Activated gamma-delta T cell treated with anti-CD3 and anti-CD28 coated beads, Interleukin-2, amount 50 U/mL, for 16 hours (primary cell): ENCODE data around the gene PCBP3.
"Not testable (repeated sequence)": the region's sequence is repeated elsewhere in the genome, so short reads cannot be mapped to it uniquely, and the experiment has no call there.

Experiments
- DNase-seq: peaks from one replicate; pipeline ENCODE4 v3.0.0-alpha.2; 2020; ENCODE audit warnings: low read depth

The PCBP3 gene

DNA sequence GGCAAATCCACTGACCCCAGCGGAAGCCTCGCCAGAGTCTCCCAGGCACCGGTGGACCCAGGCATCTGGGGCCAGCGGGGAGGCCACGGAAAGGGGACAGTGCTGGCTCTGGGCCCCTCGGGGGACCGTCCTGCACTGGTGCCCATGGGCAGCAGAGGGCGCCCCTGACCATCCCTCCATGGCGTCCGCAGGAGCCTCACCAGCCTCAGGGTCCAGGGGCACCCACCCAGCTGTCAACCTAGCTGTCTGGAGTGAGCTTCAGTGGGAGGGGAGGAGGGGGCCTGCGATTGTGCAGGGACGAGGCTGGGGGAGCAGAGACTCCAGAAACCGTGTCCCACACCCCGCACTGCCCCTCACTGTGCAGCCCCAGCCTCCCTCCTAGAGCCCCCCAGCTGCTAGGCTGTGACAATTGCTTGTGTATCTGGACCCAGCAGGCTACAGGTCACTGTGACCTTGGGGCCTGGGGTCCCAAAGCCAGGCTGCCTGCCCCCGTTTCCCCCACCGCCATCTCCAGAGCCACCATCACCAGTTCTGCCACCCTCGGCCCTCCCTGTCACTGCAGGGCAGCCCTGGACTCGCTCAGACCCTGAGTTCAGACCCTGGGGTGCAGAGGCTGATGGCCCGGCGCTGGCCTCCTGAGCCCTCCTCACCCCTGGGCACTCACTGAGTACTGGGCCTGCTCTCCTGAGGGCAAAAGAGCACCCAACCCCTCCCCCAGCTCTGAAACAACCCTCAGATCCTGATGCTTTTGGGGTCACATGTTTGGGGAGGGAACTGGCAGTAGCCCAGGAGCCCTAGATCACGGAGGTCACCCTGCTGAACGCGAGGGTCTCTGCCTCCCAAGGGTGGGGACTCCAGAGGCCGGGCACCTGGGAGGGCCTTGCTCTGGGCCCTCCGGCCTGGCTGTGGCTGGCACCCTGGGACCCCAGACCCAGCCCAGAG, 327.4 kb downstream of the PCBP3 start:
- peak; percentile 47 for DNase-seq

DNA sequence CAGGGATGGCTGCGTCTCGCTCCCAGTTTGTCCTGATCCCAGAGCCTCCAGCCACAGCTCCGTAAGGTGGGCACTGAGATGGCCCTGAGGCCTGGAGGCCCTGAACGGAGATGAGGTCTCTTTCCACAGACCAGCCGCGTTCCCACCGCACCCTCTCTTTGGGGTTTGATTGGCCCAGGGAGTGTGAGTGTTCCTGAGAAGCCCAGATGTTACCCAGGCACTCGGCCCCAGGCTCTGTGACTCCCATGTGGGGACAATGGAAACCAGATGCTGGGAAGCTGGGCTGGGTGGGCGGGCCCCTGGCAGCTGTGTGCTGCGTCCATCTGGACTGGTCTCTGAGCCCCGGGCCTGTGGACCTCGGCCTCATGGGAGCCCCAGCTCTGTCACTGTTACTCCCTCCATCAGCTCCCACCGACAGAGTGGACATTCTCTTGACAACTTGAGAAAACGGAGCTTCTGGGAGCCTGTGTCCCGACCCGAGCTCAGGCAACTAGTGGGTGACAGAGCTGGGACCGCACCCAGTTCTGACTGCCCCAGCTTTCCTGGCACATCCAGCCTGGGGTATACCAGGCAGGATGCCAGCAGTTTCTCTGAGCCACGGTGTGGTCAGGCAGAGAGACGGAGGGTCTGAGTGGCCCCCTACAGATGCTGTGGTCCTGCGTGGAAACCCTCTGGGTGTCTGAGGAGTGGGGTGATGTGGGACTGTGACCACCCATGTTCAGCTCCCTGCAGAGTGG, 328.3 kb downstream of the PCBP3 start:
- DNase-seq = no peak

DNA sequence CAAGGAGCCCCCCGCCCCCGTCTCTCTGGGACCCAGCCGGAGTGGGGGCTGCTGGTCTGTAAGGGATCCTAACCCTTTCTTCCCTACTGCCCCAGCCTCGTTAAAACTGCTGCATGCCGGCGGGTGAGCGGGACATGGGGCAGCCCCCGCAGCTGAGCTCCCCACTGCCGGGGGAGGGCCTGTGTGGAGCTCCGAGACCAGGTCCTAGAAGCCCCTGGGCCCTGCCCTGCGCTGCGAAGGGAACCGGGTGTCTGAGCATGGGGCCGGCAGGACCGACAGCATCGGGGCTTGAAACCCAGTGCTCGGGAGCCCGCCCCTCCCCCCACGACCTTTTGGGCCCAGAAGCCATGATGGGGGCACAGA, 328.8 kb downstream of the PCBP3 start:
- no peak for DNase-seq

DNA sequence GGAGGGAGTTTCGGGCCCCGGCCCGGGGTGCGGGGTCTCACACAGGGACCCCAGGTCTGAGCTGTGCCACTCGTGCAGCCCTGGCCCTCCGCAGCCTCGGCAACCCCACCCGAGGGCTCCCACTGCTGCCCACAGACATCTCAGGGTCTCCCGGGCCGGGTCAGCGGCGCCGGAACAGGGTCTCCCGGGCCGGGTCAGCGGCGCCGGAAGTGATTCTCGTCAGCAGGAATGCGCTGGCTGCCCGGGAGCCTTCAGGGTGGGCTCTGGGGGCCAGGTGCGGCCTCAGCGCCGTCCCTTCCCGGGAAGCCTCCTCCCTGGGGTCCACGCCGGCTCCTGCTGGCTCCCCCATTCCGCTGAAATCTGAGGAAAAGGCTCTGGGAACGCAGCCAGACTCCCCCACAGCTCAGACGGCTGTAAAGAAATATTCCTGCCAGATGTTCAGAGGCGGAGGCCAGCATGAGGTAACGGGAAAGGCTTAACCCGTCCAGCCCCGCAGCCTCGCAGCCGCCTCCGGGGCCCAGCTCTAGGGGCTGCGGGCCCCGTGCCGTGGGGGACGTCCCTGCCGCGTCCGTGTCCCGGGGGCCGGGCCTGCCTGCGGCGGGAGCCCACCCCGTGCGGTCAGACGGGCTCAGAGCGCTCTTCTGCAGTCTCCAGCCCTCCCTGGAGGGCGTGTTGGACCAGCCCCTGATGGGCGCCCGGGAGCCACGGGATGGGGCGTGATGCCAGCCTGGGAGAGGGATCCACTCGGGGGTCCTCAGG, 329.4 kb downstream of the PCBP3 start:
- no peak for DNase-seq

DNA sequence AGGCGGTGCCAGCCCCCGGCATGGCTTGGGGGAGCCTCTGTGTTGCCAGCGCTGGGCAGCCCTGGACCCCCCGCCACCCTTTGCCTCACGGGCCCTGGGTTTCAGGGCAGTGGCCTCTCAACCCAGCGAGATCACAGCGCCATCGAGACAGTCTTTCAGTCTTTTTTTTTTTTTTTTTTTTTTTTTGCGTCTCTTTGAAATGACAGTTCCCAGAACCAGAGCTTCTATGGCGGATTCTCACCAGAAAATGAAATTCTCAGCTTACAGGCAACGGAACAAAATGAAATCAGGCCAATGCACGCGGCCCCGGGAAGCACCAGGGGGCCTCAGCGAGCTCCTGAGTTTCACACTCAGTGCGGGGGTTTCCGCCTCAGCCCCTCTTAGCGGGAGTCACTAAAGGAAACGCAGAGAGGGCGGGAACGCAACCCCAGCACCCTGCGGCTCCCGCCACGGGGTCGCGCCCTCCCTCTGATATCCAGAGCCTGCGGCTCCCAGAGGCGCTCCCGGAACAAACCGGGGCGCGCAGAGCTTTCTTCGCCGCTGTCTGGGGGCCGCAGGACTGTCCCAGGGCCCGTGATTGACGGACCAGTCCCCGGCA, 330.0 kb downstream of the PCBP3 start:
- DNase-seq = peak; percentile 76

DNA sequence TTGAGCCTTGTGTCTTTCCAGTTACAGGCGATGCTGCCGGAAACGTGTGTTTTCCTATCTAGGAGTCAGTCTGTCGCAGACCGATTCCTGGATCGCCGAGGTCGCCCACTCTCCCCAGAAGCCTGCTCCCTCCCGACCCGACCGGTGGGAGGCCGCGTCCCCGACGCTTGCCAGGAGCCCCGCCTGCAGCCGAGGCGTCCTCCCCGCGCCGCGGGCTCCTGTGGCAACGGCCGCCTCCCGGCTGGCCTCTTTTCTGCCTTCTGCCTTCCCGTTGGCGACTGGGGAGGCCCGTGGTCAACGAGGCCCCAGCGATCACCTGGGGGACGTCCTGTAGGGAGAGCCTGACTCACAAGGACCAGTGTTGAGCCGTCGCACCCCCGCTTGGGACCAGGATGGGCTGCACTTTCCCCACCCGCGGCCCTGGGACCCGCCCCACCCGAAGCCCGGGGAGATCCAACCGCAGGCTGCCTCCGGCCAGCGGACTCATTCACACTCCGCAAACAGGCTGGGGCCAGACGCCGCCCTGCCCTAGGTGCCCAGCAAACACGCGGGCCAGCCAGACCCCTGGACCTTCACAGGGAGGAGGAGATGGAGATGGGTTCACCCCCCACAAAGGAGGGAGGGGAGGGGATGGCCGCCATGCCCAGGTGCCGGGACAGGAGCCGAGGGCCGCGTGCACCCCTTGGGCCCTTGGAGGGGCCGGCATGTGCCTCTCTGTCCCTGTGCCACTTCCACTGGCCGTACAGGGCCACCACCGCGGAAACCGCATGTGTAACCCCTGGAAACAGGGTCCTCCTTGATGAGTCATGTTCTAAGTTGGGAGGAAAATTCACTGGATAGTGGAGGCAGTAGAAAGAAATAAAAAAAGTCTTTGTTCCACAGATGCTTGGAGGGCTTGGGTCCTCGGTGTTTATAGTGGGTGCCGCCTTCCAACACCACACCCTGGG, 330.8 kb downstream of the PCBP3 start:
- no peak for DNase-seq

DNA sequence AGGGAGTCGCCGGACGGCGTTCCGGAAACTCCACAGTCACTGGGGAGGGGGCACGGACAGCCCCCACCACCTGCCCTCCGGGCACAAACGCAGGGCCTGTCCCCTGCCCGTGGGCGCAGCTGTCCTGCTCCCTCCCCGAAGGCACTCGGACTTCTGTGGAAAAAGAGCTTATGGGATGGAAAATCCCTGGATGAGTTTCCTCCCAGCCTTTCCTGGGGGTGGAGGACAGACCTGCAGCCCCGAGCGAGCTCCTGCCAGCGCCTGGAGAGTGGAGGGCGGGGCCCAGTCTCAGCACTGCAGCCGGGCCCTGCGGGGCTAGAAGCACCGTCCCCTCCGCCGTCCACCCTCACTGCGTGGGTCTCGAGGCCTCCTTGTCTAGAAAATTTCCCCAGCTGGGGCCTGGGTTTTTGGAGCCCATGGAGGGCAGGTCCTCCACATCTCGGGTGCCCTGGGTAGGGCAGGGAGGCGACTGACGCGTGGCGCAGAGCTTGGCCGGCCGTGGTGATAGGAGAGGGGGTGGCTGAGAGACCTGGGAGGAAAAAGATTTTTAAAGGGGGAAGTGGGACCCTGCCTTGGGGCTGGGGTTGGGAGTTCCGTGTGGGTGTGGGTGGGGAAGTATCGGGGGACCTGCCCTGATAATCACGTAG, 331.6 kb downstream of the PCBP3 start:
- no peak for DNase-seq

DNA sequence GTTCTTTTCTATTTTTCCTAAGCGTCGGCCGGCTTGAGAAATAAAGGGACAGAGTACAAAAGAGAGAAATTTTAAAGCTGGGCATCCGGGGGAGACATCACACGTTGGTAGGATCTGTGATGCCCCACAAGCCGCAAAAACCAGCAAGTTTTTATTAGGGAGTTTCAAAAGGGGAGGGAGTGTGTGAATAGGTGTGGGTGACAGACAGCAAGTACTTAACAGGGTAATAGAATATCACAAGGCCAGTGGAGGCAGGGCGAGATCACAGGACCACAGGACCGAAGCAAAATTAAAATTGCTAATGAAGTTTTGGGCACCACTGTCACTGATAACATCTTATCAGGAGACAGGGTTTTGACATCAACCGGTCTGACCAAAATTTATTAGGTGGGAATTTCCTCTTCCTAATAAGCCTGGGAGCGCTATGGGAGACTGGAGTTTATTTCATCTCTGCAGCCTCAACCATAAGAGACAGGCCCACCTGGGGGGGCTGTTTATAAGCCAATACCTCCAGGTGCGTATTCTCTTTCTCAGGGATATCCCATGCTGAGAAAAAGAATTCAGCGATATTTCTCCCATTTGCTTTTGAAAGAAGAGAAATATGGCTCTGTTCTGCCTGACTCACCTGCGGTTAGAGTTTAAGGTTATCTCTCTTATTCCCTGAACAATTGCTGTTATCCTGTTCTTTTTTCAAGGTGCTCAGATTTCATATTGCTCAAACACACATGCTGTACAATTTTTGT, 332.3 kb downstream of the PCBP3 start:
- not testable (repeated sequence) for DNase-seq

DNA sequence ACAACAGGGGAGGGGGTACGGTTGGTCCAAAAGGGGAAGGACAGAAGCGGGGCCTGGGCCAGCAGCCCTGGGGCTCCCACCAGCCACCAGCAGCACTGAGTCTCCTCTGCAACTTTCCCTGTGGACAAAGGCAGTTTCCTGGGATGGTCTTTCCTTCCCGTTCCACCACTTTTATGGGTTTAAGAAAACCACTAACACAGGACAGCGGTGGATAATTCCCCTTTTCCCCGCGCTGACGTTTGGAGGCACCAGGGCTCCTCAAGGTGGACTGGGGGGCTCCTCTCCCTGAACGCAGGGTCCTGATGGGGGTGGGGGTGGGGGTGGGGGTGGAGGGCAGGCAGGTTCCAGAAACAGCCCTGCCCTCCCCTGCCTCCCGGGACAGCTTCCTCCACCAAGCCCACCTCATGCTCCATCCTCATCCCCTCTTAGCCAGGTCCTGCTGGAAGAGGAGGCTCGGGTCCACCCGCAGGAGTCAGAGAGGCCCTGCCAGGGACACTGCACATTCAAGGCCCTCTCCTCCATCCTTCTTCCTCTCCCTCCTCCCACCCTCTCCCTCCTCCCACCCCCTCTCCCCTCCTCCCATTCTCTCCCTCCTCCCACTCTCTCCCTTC, 333.3 kb downstream of the PCBP3 start:
- no peak for DNase-seq

DNA sequence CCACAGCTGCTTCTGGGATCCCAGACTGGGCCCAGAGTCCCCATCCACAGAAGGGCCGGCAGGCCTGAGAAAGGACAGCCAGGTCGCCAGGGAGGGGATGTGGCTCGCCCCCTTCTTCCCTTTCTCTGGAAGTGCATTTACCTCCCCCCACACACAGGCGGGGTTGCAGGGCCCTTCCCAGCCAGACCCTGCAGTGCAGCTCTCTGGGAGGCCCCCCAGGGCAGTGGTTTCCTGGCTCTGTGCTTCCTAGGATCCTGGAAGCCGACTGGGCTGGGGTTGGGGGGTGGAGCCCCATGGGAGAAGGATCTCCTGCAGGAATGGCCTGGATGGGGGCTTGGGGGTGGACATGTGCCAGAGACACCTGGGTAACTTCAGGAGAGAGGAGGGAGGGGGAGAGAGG, 333.9 kb downstream of the PCBP3 start:
- DNase-seq = no peak

DNA sequence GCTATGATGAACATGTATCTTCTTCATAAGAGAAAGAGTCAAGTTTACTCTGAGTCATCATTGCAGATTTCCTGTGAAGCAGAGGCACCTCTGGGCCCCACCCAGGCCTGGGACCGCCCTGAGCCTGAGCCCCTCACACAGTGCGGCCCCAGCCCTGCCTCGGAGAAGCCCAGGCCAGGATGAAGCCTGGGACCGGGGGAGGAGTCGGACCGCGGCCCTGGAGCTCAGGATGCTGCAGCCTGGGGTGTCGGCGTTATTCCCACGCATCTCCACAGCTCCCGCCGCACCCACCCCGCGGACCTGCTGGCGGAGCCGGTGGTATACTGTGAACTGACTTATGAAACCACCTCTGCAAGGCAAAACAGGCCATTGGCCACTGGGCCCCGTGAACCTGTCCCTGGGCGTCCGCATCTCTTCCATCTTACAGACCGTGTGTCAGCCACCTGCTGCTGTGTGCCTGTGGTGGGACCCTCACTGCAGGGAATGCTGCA, 335.7 kb downstream of the PCBP3 start:
- DNase-seq = no peak

DNA sequence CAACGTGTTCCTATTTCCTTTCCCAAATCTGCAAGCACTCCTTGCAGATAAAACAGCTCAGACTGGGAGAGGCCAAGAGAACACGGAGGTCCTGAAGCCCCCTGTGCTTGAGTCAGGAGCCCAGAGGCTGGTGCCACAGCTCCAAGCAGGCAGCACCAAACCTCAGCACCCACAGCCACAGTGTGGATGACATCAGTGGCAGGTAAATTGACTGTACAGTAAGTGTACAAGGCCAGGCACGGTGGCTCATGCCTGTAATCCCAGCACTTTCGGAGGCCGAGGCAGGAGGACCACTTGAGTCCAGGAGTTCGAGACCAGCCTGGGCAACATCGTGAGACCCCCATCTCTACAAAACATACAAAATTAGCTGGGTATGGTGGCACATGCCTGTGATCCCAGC, 336.1 kb downstream of the PCBP3 start:
- no peak for DNase-seq

DNA sequence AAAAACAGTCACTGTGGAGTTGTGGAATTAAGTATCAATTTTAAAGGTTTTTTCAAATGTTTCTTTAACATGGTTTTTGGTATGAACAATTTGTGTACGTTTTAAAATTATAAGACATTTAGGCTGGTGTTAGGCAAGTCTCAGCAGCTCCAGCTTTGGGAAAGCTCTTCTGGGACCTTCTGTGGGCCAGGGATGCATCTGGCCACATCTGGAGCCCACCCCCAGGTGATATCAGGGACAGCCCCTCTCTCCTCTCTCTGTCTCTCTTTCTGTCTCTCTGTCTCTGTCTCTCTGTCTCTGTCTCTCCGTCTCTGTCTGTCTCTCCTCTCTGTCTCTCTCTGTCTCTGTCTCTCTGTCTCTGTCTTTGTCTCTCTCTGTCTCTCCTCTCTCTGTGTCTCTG, 336.7 kb downstream of the PCBP3 start:
- DNase-seq = no peak

DNA sequence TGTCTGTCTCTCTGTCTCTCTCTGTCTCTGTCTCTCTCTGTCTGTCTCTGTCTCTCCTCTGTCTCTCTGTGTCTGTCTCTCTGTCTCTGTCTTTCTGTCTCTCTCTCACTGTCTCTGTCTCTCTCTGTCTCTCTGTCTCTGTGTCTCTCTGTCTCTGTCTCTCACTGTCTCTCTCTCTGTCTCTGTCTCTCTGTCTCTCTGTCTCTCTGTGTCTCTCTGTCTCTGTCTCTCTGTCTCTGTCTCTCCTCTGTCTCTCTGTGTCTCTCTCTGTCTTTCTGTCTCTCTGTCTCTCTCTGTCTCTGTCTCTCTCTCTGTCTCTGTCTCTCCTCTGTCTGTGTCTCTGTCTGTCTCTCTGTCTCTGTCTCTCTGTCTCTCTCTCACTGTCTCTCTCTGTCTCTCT, 337.2 kb downstream of the PCBP3 start:
- no peak for DNase-seq

DNA sequence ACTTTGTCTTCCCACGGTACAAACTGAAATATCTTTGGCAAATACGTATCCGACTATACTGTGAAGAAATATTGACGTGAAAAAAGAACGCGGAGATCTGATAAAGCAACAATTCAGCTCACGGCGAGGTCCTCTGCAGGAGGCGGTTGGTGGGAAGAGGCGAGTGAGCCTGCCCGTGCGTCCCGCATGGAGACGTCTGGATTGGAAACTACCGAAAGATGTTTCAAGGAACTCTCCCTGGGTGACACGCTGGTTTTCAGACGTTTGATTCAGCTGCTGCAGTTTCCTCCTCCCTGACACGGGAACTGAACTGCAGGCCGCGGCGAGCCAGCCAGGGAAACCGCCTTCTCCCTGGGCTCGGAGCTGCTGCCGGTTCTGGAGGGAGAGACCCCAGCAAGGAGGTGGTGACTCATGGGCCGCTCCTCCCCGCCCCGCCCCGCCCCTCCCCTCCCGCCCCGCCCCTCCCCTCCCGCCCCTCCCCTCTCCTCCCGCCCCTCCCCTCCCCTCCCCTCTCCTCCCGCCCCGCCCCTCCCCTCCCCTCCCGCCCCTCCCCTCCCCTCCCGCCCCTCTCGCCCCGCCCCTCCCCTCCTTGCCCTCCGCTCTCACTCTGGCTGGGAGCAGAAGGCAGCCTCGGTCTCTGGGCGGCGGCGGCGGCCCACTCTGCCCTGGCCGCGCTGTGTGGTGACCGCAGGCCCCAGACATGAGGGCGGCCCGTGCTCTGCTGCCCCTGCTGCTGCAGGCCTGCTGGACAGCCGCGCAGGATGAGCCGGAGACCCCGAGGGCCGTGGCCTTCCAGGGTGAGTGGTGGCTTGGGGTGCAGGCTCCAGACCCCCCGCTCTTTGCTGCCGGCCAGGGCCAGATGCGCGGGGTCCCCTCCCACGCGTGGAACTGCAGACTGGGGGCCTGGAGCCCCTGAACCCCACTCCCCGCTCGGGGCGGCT, 337.9 kb downstream of the PCBP3 start, which contains the start of gene COL6A1:
Gene COL6A1 (plus strand): TSS at position 620 of the 941 bp plus-strand sequence. CDS start 81 bp downstream, at position 701.
- peak; percentile 32 for DNase-seq

DNA sequence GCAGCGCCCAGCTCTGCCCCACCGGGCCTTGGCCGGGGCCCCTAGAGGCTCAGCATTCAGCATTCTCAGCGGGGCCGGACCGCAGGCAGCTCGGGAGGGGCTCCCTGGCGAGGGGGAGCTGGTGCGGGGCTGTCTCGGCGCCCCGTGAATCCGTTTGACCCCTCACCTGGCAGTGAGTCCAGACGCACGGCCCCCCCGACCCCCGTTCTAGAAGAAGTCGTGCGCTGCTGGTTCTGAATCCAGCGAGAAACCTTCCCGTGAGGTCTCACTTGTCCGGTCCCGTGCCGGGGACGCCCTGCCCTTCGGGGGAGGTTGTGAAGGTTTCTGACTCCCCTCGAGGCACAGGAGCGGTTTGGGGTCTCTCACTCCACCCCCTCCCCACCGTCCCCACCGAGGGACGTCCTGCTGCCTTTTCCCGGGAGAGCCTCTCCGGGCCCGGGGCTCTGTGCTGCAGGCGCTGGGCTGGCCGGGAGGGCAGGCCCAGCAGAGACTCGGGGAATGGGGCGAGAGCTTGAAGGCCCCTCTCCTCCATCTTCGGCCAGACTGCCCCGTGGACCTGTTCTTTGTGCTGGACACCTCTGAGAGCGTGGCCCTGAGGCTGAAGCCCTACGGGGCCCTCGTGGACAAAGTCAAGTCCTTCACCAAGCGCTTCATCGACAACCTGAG, 338.7 kb downstream of the PCBP3 start:
- no peak for DNase-seq
